GM08714 (cell line): ENCODE measurements around the gene RBFOX2.
"Not testable (repeated sequence)": the region's sequence is repeated elsewhere in the genome, so short reads cannot be mapped to it uniquely, and the experiment has no call there.

Source experiments
- H3K4me3 ChIP-seq: fragments of 200-500 bp; sonication (Bioruptor generic); 2 replicates; pipeline ENCODE4 v1.5.1; 2014; ENCODE audit warnings: mild to moderate bottlenecking, low read length, inconsistent platforms
- ZNF274 ChIP-seq: IDR thresholded peaks from 2 replicates; pipeline ENCODE4 v1.6.1; 2012; ENCODE audit warnings: mild to moderate bottlenecking, low read depth, low read length

RBFOX2 gene

DNA sequence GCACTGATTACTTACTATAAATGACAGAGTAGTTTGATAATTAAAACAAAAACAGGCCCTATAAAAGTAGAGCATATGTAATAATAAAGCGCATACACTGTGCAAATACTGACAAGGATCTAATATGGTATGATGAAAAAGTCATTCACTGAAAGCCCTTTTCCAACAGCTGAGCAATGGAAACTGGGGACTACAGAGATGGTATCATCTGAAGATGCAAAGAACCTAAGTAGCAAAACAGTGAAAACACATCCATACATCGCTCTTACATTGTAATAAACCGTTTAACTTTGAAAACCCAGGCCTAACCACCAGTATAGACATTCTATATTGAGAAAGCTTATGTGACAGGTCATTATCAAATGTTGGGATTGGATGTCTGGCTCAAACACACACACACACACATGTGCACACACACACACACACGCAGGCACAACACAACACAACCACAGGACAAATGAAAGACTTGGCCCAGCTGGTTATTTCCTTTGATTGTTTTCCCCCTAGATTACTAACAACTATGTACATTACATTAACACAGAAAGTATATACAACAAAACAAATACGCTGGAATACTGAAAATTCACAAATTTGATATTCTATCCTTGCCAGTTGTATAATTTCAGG is 191.4 kb downstream of the RBFOX2 start:
- no peak overlapping the region for H3K4me3 ChIP-seq
- TF ChIP-seq ZNF274 = no peak

DNA sequence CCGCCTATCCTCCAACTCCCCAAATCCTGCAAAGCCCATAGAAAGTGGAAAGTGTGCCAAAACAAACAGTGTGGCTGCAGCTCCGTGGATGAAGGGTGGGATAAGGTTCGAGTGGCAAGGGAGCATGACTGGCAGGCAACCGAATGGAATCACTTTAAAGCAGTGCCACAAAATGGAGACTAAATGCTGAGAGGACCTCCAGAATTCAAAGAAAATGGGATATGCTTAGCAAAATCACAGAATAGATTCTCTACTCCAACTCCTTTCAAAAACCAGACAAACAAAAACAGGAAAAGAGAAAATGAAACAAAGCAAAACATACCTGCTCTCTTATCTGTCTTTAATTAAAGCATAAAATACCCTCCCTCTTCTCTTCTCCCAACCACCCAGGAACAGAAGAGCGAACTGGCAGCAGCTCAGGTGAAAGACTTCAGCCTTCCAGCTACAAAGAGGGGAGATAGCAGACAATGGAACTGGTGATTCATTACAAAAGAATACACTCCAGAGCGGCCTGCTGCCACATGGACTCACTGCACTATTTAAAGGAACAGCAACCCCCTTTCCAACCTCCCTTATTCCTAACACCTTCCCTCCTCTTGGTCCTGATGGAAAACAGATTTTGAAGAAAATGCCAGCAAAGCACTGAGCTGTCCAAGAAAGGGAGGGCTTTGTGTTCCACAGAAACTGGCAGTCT is 192.5 kb downstream of the RBFOX2 start:
- no peak overlapping the region for H3K4me3 ChIP-seq
- no peak for TF ChIP-seq ZNF274

DNA sequence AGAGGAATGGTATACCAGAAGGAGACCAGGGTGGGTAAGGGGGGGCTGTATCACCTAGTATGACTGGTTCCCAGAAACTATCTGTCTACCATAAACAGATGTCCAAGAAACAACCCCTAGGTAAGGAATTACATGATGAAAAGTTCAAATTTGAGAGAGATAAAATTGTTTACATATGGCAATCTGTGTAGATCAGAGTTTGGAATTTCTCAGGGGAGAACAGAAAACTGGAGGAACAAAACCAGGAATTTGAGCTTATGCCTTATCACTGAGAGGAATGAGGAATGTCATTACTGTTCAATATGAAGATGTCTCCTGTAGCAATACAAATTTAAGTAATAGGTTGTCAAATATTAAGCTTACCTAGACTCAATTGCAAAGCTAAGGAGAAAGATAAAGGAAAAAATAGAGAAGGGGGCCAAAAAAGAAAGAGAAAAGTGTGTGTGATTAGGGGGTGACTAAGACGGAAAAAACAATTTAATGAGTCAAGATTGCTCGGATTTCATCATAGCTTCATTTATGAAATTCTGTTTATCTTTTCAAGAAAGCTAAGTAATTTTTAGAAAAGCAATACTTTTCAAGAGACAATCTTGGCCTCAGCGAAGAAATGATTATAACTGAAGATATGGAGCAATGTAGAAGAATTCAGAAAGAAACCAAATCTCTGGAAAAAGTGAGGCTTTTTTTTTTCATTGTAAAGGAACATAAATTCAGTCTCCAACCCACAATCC is 193.2 kb downstream of the RBFOX2 start:
- H3K4me3 ChIP-seq = no peak overlapping the region; the same call in 1 of the 2 replicates
- TF ChIP-seq ZNF274 = no peak

DNA sequence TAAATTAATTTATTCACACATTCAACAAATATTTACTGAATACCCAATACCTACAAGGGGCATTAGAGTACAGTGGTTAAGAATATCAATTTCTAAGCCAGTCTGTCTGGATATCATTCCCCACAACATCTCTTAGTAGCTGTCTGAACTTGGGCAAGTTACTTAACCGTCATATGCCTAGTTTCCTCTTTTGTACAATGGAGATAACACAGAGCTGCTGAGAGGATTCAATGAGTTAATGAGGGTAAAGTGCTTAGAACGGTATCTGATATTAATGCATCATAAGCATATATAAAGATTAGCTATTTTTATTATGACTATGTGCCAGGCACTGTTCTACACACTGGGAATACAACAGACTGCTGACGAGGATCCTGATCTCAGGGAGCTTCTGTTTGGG is 194.6 kb downstream of the RBFOX2 start:
- no peak overlapping the region for H3K4me3 ChIP-seq
- TF ChIP-seq ZNF274 = no peak

DNA sequence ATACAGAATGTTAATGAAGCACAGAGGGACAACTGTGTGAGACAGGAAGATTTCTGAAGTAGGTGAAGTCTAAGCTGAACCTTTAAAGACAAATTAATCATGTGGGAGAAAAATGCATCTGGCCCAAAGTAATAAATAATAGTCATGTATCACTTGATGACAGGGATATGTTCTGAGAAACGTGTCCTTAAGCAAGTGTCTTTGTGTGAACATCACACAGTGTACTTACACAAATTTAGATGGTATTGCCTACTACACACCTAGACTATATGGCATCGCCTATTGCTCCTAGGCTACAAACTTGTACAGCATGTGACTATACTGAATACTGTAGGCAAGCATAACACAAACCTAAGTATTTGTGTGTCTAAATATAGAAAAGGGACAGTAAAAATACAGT is 198.3 kb downstream of the RBFOX2 start:
- no peak overlapping the region for H3K4me3 ChIP-seq
- TF ChIP-seq ZNF274 = no peak

DNA sequence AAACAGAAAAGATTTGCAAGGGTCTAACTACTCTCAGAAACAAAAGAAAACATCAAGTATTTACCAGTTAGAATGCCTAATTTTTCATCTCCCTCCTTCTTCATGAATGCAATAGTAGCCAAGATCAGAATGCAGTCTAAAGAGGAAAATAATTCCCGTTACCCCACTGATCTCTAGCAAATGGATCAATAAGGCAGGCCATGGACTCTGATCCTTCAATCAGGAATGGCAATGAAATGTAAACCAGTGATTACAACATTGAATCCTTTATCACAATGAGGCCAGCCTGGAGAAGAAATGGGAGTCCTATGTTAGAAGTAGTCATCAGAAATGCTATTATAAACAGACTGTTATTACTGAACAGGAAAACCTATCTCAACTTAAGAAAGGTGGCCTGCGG is 204.4 kb downstream of the RBFOX2 start:
- no peak overlapping the region for H3K4me3 ChIP-seq
- TF ChIP-seq ZNF274 = no peak

DNA sequence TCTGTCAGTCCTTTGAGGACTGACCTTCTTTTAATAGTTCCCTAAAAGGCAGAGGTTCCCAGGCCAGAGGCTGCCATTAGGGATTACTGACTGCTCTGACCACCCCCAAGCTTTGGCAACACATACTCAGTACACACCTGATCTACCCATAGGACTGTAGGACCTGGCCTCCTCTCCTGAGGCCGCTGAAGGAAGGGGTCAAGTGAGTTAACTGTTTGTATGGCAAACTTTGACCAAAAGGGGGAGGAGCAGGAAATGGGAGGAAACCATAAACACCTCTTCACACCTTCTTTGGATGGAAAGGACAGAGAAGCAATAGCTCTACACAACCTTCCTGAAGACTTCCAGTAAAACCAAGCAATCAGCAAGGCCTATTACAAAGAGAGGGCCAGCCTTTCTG is 207.0 kb downstream of the RBFOX2 start:
- no peak overlapping the region for H3K4me3 ChIP-seq
- TF ChIP-seq ZNF274 = no peak

DNA sequence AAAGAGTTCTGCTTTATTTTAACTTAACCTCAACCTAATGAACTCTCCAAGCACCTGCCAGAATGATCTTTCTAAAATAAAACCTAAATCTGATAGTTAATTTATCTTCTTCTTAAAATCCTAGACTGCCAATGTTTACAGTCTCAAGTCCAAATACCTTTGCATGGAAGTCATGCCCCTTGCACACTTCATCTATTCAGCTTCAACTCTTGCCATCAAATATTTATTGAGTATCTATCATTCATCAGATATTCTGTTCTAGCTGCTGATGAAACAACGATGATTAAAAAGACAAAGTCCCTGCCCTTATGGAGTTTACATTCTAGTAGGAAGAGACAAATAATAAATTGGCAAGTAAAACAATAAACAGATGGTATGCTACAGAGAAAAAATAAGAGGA is 209.2 kb downstream of the RBFOX2 start:
- TF ChIP-seq ZNF274 = no peak
- no peak overlapping the region for H3K4me3 ChIP-seq

DNA sequence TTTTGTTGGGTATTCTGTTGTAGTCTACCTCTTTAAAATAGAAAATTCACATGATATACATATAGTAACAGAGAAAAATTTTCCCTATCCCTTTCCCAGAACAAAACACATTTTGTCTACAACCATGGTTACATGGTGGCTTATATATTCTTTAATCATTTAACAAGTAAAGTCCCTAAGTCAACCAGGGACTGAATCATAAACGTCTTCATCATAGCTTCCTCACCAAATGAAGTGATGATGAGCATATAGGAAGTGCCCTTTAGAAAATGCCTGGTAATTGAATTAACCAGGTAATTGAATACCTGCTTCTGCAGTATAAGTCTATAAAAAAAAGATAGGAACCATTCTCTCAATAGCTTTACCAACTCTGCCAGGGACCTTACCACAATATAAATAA is 209.7 kb downstream of the RBFOX2 start:
- TF ChIP-seq ZNF274 = no peak

DNA sequence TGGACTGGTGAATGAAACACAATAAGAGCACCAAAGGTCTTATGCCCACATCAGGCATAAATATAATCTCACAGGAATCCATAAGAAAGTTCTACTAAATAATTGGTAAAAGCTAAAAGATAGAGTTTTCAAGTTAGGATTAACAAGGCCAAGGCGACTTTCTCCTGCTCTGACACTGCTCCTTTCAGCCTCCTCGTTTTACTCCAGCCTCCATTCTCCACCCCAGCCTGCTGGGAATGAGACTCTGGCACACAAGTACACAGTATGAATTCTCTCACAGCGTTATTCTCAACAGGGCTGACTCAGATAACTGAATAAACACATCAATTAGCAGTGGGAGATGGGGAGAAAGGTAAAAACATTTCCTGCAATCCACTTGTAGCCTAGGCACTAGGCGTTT is 216.0 kb downstream of the RBFOX2 start:
- no peak for TF ChIP-seq ZNF274
- no peak overlapping the region for H3K4me3 ChIP-seq

More for the DNA sequence above, 209.7 kb downstream of the RBFOX2 start:
- no peak overlapping the region for H3K4me3 ChIP-seq

DNA sequence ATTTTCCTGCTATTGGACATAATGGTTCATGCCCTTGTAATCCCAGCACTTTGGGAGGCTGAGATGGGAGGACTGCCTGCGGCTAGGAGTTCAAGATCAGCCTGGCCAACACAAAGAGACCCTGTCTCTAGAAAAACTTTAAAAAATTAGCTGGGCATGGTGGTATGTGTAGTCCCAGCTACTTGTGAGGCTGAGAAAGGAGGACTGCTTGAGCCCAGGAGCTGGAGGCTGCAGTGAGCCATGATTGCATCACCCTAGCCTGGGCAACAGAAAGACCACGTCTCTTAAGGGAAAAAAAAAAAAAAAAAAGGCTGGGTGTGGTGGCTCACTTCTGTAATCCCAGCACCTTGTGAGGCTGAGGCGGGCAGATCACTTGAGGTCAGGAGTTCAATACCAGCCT is 217.0 kb downstream of the RBFOX2 start:
- TF ChIP-seq ZNF274 = no peak

DNA sequence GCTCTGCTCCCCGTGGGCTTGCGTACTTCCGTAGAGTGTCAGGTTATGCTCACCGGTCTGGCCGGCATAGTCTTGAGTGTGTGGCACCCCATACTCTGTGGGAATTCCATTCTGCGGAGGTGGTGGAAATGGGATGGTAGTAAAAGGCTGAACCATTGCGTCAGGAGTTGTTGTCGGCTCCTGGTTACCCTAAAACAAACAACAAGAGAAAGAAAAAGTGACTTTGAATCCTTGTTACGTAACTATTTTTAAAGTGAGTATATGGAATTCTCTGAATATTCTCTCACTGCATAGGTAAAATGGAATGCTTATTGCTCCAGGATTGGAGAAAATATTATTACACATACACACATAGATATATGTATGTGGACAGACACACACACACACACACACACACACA is 218.8 kb downstream of the RBFOX2 start:
- TF ChIP-seq ZNF274 = no peak
- H3K4me3 ChIP-seq = no peak overlapping the region

More for the DNA sequence above, 217.0 kb downstream of the RBFOX2 start:
- H3K4me3 ChIP-seq = no peak overlapping the region

DNA sequence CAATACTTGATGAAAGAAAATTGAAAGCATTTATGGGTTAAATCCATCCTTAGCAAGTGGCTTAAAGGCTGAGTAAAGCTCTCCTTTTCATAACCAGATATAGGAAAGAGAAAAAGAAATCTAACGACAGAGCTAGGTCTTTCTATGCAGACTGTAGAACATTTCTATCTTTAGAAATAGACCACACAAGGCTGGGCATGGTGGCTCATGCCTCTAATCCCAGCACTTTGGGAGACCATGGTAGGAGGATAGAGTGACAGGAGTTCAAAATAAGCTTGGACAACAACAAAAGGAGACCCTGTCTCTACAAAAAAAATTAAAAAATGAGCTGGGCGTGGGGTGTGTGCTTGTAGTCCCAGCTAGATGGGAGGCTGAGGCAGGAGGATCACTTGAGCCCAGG is 220.2 kb downstream of the RBFOX2 start:
- no peak overlapping the region for H3K4me3 ChIP-seq
- no peak for TF ChIP-seq ZNF274

DNA sequence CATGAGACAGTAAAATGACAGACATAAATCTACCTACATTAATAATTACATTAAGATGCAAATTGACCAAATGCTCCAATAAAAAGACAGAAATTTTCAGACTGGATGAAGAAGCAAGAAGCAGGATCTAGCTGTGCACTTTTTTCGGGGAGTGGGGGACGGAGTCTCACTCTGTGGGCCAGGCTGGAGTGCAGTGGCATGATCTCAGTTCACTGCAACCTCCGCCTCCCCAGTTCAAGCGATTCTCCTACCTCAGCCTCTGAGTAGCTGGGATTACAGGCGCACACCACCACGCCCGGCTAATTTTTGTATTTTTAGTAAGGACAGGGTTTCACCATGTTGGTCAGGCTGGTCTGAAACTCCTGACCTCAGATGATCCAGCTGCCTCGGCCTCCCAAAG is 222.0 kb downstream of the RBFOX2 start:
- not testable (repeated sequence) for H3K4me3 ChIP-seq

DNA sequence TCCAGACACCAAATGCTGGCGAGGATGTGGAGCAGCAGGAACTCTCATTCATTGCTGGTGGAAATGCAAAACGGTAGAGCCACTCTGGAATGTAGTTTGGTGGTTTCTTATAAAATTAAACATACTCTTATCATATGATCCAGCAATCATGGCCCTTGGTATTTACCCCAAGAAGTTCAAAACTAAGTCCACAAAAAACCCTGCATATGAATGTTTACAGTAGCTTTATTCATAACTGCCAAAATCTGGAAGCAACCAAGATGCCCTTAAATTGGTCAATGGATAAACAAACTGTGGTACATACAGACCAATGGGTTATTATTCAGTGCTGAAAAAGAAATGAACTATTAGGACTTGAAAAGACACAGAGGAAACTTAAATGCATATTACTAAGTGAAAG is 223.2 kb downstream of the RBFOX2 start:
- no peak for TF ChIP-seq ZNF274

More for the DNA sequence above, 223.2 kb downstream of the RBFOX2 start:
- H3K4me3 ChIP-seq = no peak overlapping the region
